Activated CD8-positive, alpha-beta memory T cell treated with anti-CD3 and anti-CD28 coated beads, Interleukin-2, amount 50 U/mL, for 48 hours (primary cell): ENCODE data around the gene OR7E24.

ENCODE experiments used
- DNase-seq: peaks from one replicate; pipeline ENCODE4 v3.0.0-alpha.2; 2020

The OR7E24 gene

DNA sequence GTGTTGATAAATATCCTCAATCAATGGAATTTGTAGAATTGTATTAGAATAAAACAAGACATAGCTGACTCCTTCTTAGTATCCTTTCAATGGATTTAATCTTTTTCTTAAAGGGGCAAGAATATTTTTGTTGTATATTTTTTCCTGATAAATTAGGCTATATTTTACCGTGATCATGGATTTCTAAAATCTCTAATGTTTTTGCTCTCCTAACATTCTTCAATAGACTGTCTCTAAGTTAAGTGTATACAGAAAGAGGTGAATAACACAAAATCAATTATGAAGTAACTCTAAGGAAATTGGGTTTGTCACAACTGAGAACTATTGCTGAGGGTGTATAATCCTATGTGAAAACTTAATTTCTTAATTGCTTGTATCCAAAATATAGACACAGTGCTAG lies at the start of gene OR7E24:
Gene OR7E24, plus strand, starts transcription at position 301 of the 400 bp plus-strand sequence. CDS start 114 bp downstream, outside the sequence.
- DNase-seq = no peak

DNA sequence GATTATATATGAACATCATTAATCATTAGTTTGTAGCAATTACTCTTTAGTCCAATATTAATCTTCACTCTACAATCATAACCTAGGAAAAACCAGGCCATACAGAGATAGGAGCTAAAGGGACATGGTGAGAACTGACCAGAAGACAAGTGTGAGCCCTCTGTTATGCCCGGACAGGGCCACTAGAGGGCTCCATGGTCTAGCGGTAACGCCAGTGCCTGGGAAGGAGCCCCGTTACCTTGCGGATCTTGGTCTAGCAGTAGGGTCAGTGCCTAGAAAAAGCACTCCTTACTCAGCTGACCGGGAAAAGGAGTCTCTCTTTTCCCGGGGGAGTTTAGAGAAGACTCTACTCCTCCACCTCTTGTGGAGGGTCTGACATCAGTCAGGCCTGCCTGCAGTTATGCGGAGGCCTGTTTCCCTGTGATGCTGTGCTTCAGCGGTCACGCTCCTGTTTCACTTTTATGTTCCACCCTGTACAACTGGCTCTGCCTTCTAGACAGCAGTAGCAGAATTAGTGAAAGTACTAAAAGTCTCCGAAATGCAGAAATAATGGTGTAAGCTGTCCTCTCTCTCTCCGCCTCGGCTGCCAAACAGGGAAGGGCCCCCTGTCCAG lies 45.1 kb upstream of the OR7E24 start:
- peak; percentile 79 for DNase-seq

DNA sequence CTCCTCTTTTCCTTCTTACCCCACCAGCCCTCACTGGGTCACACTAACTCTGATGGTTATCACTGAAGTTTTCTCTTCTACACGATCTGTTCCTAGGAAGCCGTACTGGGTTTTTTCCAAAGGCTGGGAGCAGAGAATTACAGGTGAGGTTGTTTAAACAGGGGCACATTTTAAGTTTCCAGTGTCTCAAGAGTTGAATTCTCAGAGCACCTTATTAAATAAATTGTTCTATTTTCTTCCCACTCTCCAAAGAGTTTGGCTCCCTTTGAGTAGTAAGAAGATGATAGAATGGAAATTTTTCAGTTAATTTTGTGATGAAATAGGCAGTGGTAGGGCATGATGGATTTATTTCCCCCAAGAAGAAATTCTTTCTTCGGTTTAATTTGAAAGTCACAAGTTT lies 31.2 kb upstream of the OR7E24 start, which contains the start of gene OR7D4:
Gene OR7D4, minus strand, starts transcription at position 101 of the 400 bp plus-strand sequence. CDS start 4,752 bp downstream, outside the sequence.
- no peak for DNase-seq

DNA sequence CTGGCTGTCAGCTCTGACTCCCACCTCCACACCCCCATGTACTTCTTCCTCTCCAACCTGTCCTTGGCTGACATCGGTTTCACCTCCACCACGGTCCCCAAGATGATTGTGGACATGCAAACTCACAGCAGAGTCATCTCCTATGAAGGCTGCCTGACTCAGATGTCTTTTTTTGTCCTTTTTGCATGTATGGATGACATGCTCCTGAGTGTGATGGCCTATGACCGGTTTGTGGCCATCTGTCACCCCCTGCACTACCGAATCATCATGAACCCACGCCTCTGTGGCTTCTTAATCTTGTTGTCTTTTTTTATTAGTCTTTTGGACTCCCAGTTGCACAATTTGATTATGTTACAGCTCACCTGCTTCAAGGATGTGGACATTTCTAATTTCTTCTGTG lies 506 bp downstream of the OR7E24 start:
- DNase-seq = no peak

GRCh38 chr19:9283485-9283884 lies 32.8 kb downstream of the OR7E24 start:
- peak; percentile 50 for DNase-seq

- no peak for DNase-seq
Observed at GRCh38 chr19:9289231-9289884, 38.6 kb downstream of the OR7E24 start.

DNA sequence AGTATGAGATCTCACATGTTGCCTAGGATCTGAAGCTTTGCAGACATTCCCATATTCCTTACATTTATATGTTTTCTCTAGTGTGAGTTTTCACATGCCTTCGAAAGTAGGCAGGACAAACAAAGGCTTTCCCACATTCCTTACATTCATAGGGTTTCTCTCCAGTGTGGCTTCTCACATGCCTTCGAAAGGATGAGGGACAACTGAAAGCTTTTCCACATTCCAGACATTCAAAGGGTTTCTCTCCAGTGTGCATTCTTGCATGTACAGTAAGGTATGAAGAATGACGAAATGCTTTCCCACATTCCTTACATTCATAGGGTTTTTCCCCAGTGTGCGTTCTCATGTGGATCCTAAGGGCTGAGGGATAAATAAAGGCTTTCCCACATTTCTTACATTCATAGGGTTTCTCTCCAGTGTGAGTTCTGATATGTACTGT lies 44.7 kb downstream of the OR7E24 start:
- no peak for DNase-seq

- DNase-seq = no peak
Observed at GRCh38 chr19:9296336-9296735, 45.6 kb downstream of the OR7E24 start.
